GM18861 (cell line): Measurements from ENCODE around the gene ADAM33.

ENCODE experiments used
- ATAC-seq: cut with Tn5 transposase; IDR thresholded peaks from one replicate; pipeline ENCODE4 v1.9.1; 2021; ENCODE audit not compliant: unreplicated experiment

Gene ADAM33

DNA sequence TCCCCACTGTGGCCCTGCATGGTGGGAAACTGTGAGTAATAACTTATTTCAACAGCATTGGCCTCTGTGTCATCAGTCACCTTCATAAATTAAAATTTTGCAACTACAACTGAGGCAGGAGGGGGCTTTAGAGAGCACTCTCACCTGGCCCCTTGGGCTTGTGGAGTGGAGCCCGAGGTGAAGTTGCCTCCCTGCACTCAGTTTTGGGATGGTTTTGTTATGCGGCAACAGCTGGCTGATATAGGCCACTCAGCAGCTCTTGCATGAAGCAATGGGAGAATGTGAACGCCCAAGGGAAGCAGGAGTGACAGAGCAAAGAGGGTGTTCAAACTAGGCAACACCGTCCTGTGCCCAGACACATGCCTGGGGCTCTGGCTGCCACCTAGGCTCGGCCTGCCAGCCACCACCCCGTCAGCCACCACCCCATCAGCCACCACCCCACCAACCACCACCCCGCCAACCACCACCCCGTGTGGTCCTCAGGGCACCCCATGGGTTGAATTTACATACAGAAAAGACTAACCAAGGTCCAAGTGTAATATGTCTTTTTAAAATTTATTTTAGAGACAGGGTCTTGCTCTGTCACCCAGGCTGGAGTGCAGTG is 14.3 kb downstream of the ADAM33 start:
- ATAC-seq, result no peak

- no peak for ATAC-seq
Measured at GRCh38 chr20:3663858-3664257, 18.0 kb downstream of the ADAM33 start.

DNA sequence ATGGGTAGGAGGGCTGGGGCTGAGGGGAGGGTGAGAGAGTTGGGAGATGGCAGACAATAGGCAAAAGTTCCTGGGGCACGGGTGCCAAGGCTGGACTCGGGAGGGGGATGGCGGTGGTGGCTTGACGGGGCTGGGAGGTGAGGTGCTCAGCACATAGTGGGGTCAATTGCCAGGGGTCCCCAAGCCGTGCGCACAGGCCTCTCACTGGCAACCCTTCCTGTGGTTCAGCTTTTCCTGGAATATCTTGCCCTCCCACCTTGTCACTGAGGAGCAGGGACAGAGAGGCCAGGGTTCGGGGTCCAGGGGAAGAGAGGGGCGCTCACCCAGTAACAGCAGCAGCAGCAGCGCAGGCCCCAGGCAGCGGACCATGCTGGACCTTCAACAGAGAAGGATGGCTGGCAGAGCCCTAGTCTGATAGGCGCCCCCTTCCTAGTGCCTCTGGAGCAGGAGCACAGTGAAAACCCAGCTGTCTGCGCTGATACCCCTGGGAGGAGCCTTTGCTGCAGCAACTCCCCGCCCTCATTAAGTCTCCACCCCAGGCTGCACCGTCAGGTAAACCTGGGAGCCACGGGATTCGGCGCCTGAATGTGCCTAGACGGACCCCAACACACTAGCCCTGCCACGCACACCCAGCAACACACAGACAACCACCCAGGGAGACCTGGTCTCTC is 18.6 kb downstream of the ADAM33 start, which contains the start of gene GFRA4:
Gene GFRA4 (minus strand): TSS at position 369 of the 671 bp plus-strand sequence. CDS start 0 bp downstream, at position 369.
- no peak for ATAC-seq

- ATAC-seq, result no peak
Measured at GRCh38 chr20:3661814-3662665, 19.8 kb downstream of the ADAM33 start.

DNA sequence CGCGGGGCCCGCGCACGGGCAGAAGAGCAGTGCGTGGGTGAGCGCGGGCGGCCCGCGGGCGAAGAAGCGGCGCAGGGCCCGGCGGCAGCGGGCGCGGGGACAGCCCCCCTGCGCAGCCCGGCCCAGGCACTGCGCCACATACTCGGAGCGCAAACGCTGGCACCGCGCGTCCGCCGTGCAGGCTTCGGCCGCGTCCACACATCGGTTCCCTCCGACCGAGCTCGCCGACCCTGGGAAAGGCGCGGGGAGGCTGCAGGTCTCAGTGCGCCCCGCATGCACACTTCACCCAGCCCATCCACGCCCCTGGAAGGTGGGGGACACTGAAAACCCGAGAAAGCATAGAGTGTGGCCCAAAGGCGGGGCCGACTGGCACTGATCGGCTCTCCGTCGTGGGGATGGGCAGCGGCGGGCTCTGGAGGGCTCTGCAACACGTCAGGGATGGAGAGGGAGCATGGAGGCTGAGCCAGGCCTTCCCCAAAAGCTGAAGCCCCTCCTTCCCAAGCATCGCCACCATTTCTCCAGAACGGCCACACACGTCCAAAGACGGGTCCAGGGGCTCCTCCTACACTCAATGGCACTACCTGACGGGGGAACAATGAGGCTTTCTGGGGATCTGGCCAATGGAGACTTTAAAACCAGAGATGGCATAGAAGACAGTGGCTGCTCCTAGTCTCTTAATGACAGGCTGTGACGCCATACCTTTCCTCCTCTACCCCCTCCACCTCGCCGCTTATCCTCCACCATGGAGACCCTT is 20.6 kb downstream of the ADAM33 start:
- ATAC-seq, result no peak

GRCh38 chr20:3660262-3661059 is 21.3 kb downstream of the ADAM33 start:
- no peak for ATAC-seq

DNA sequence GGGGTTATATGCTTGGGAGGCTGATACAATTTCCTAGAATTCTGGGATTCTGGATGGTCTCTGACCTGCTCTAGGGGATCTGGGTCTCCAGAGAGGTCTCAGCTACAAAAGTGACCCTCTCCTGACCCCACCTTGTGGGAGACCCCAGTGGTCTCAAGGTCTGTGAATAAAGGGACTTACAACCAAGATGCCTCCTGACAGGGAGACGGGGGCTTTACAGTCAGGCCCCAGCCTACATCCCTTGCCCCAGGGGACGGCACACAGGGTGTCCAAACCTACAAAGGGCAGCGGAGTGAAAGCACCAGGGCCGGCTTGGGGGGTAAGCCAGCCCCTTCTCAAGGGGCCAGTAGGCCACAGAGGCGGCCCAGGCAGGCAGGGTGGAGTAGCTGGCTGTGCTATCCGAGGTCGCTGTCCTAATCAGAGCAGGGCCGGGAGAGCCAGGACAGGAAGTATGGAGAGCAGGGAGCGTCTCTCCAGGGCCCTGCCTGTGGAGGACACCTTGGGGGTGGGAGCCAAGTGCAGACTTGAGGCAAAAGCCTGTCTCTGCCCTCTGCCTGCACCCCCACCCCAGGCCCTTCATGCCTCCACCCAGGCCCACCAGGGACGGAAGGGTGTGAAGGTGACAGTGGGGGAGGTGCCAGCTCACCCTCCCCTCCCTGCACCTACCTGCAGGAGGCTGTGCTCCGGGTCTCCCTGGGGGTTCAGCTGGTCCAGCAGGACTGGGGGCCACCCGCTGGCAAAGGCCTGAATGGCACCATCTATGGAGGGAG is 22.1 kb downstream of the ADAM33 start:
- ATAC-seq, result no peak

DNA sequence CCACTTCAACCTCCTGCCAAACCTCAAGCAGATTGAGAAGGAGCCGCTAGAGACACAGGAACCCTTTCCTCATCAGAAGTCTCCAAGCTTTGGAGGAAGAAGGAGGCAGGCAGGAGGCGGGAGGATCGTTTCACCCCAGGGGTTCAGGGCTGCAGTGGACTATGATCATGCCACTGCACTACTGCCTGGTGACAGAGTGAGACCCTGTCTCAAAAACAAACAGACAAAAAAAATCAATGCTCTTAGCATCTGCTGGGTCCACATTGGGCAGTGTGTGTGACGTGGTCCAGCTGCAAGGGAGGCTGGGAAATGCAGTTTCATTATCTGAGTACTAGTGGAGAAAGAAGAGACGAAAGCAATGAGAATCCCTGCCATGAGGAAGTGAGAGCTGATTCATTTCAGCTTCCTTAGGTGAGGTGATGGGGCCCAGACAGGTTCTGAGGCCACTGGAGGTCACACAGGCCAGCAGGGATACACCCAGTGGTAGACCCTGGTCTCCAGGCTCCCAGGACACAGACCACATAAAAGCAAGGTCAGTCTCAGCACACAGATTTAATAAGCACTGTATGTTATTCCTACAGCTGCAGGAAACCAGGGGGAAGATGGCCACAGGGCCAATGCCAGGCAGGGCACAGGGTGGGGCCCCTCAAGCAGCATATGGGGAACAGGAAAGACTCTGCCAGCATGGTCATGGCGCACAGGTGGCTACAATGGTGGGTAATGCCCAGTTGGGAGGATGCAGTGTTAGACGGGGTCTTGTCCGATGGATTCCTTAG is 22.9 kb downstream of the ADAM33 start:
- ATAC-seq, result peak; percentile 91

- no peak for ATAC-seq
Measured at GRCh38 chr20:3658019-3658715, 23.6 kb downstream of the ADAM33 start.

GRCh38 chr20:3655131-3655405 is 26.7 kb downstream of the ADAM33 start:
- no peak for ATAC-seq

DNA sequence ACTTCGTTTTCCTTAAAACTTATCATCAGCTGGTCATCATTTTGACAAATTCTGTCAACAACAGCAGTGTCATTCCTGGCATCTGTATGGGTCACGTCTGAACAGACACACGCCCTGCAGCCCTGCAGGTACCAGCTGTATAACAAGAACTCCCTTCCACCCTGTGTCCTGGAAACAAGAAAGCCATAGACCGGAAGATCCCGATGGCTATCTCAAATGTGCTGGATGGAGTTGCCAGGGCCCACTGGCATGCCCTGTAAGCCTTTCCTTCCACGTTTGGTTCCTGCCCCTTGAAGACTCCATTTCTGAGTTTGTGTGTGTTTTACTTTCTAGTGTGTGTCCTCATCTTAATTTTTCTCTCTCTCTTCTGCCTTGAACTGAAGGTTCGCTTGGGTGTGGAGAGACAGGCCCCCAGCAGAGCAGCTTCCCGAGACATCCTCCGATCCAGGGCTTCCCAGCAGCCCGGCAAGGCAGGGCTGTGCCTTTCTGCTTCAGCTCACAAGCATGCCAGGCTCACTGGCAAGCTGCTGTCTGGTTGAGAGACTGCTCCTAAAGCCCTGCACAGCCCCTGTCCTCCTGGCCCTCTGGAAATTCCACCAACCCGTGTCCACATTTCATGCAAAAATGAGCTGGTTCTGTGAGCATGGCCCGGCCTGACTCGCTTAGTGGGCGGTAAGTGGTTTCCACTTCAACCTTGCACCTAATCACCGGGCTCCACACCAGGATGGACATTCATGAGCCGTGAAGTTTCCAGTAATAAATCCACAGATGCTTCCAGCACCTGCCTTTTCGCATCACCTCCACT is 27.3 kb downstream of the ADAM33 start:
- no peak for ATAC-seq

- no peak for ATAC-seq
Measured at GRCh38 chr20:3653921-3654320, 27.9 kb downstream of the ADAM33 start.

DNA sequence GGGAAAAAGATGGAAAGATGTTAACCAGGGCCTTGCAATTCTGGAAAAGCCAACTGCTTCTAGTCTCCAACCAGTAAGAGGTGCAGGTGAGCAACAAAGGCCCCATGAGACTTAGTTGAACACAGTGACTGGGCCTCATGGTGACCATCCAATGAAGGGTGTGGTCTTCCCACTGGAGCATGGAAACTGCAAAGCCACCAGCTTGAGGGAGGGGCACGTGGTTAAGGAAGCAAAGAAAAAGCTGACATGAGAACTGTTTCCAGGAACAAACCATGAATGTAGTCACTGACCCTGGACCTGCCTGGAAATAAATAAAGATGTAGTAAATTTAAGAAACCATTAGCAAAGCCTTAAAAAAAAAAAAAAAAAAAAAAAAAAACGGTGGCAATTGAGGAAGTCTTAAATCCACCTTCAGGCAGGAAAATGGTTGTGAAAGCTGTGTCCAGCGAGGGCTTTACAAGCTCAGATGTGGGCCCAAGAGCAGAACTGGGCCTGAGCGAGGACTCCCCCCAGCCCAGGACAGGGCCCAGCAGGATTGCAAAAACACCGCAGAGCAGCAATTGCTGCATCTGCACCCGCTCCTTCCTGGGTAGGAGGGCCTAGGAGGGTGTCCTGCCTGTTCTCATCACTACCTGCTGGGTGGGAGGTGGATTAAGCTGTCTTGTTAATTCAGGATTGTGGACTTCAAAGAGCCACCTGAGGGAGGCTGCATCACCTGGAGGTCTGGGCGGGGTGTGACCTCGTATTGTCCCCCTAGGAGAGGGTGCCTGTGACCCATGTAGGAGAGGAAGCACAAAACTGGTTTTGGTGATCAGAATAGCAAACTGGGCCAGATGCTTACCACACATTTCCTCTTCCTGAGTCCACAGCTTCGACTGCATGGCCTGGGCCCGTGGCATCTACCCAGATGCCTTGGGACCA is 28.9 kb downstream of the ADAM33 start:
- no peak for ATAC-seq

- ATAC-seq, result no peak
Measured at GRCh38 chr20:3652221-3652620, 29.6 kb downstream of the ADAM33 start.

DNA sequence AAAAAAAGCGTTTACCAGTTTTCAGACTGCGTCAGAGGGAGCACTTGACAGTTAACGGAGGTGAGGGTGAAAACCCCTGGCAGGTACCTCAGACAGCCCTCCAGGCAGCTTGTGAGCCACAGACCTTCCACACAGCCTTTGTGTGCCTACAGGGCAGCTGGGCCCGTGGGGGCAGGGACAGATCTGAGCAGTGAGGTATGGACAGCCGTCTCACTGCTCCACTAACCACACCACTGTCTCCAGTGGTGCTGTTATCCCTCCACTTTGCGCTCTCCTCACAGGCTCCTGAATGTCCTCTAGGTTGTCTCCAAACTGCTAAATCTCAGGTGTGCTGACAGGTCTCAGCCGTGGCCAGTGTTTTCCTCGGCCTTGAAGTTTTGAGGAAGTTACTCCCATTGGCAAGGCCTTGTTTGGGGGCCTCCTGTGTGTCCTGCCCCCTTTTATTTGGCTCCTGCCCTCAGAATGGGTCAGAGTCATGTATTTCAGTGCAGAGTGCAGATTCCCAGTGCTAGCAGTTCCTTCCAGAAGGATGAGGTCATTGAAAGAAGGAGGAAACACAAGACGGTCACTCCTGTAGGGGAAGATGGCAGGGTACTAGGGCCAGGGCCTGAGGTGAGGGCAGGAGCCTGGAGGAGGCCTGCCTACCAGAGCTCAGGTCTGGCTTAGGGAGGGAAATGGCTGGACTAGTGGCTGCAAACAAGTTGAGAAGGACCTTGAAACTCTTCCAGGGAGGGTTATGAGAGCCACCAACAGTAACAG is 30.4 kb downstream of the ADAM33 start:
- ATAC-seq, result no peak

GRCh38 chr20:3648951-3649350 is 32.9 kb downstream of the ADAM33 start:
- no peak for ATAC-seq
